ENCODE results near the gene SCNM1.
"Not testable (repeated sequence)": the region's sequence is repeated elsewhere in the genome, so short reads cannot be mapped to it uniquely, and the experiment has no call there.

SCNM1 gene

DNA sequence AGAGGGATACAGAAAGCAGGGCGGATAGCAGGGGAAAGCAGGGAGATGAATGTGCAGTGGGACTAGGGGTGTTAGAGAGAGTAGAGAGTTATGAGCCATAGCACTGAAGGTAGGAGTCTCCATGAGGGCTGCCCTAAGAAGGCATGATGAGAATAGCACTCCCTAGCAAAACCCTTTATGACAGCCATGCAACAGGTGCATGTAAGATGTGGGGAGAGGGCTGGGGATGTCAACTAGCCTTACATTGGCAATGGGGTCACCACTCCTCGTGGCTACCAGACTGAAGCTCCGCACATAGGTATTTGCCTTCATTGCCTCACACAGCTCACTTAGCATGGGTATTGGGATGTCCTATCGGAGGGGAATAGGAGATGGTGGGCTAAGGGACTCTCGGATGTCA is 5.2 kb downstream of the SCNM1 start:
- no peak overlapping the region for H3K4me3 ChIP-seq (ENCODE audit: control insufficient read depth, low read depth, low read length)
- no peak for DNase-seq (ENCODE audit: low read depth)
- TF ChIP-seq, protein P1, sequence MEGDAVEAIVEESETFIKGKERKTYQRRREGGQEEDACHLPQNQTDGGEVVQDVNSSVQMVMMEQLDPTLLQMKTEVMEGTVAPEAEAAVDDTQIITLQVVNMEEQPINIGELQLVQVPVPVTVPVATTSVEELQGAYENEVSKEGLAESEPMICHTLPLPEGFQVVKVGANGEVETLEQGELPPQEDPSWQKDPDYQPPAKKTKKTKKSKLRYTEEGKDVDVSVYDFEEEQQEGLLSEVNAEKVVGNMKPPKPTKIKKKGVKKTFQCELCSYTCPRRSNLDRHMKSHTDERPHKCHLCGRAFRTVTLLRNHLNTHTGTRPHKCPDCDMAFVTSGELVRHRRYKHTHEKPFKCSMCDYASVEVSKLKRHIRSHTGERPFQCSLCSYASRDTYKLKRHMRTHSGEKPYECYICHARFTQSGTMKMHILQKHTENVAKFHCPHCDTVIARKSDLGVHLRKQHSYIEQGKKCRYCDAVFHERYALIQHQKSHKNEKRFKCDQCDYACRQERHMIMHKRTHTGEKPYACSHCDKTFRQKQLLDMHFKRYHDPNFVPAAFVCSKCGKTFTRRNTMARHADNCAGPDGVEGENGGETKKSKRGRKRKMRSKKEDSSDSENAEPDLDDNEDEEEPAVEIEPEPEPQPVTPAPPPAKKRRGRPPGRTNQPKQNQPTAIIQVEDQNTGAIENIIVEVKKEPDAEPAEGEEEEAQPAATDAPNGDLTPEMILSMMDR (conservative IDR thresholded peaks at IDR 0.05; ENCODE audit: control insufficient read depth, insufficient read depth, low read depth, low read length): no peak

DNA sequence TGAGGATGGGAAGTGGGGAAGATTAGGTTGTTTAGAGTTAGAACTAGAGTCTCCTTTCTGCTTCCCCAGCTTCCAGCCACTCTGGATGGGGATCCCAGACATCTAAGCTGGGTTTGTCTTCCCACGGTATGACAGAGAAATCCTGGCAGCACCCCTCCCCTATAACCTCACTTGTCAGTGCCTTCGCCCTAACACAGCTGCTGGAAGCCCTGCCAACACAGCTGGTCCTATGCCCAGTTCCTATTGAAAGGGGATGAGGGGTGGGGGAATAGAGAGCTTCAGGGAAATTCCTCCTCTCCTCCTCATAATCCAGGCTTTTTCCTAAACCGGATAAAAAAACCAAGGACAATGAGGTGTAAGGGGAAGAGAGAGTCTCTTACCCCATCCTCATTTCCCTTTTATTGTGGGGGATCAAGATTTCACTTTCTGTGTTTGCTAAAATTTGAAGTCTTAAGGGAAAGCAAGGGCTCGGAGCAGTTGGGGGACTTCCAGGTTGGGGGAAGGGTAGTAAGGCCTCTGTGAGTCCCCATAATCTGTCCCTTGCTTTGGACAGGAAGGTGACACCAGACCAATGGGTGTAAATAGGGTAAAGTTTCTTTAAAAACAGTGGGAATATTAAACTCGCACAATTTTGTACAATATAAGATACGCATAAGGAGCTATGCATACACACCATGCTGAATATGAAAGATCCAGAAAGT is 9.2 kb downstream of the SCNM1 start:
- DNase-seq (ENCODE audit: low read depth): peak; percentile 33
- TF ChIP-seq, protein P1 (conservative IDR thresholded peaks at IDR 0.05; ENCODE audit: control insufficient read depth, insufficient read depth, low read depth, low read length): no peak
- no peak overlapping the region for H3K4me3 ChIP-seq (ENCODE audit: control insufficient read depth, low read depth, low read length)

DNA sequence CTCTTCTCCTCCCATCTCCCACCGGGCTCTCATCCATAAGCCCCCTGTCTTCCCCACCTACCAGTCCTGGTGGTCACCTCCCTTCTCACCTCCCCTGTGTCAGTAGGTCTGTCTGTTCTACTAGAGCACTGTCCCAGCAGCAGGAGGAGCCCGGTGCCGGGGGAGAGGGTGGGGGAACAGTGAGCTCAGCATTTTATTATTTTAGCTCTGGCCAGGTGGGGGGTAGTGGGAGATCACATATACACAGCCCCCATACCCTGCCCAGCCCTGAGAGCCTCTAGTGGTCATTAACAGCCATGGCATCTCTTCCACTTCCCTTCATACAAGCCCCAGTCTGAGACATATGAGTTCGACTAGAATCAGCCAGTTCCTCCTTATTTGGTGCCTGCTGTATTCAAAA is 9.9 kb downstream of the SCNM1 start, which contains the start of gene TMOD4:
Gene TMOD4, minus strand, starts transcription at position 119 of the 400 bp plus-strand sequence. CDS start 1,106 bp downstream, outside the sequence.
- TF ChIP-seq, protein P1 (conservative IDR thresholded peaks at IDR 0.05; ENCODE audit: control insufficient read depth, insufficient read depth, low read depth, low read length): peak; percentile 55
- DNase-seq (ENCODE audit: low read depth): peak; percentile 31
- H3K4me3 ChIP-seq (ENCODE audit: control insufficient read depth, low read depth, low read length): no peak within 1 kb of the TSS

DNA sequence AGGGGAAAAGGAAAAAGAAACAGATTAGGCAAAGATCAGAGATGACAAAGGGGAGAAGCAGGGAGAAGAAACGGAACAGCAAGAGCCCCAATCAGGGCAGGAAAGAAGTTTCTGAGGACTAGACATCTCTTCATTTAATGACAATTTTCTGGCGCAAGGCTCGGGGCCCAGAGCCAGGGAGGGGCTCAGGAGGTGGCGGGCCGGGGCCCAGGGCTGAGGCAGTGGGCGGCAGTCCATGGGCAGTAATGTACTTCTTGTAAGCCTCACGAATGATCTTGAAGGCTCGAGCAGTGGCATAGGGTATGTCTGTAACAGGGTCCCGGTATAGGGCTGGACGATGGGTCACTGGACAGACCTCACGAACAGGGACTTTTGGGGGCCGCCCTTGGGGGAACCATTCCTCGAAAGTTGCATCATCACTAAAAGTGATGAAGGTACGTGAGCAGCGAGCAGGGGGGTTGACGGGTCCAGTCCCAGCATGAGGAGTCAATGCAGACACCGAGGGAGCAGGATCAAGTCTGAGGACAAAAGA is 10.6 kb downstream of the SCNM1 start:
- no peak overlapping the region for H3K4me3 ChIP-seq (ENCODE audit: control insufficient read depth, low read depth, low read length)
- no peak for DNase-seq (ENCODE audit: low read depth)
- TF ChIP-seq, protein P1 (conservative IDR thresholded peaks at IDR 0.05; ENCODE audit: control insufficient read depth, insufficient read depth, low read depth, low read length): no peak

DNA sequence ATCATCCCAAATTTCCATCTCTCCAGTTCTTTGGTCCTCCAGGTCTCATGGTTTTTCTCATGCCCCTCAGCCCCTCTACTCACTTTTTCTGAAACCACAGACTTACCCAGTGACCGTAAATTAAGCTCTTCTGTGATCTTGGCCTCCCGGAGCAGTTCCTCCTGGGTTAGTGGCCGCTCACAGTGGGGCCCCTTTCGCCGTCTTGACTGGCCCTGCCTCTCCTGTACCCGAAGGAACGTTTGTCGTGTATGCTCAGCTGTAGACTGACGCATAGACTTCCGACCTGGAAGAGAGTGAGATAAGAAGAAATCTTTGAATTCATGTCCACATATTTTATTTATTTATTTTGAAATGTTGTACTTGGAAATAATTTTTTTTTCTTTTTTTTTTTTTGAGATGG is 18.3 kb downstream of the SCNM1 start:
- no peak for DNase-seq (ENCODE audit: low read depth)
- H3K4me3 ChIP-seq (ENCODE audit: control insufficient read depth, low read depth, low read length): no peak overlapping the region
- TF ChIP-seq, protein P1 (conservative IDR thresholded peaks at IDR 0.05; ENCODE audit: control insufficient read depth, insufficient read depth, low read depth, low read length): no peak

DNA sequence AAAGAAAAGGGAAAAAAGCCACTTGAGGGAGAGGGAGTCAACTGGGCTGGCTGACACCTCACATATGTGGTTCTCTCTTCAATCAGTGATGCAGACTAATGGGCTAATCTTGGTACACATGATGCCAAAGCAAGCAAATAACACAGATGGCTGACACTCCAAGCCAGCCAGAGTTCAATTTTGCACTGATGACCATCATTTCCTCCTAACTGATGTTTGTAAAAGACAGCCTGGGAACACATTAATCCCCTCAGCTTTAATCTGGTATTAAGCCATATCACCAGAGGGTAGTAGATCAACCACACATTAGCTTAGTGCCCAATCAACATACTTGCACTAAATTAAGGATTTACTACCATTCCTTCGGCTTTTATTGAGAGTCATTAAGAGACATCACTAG is 21.3 kb downstream of the SCNM1 start:
- TF ChIP-seq, protein P1 (conservative IDR thresholded peaks at IDR 0.05; ENCODE audit: control insufficient read depth, insufficient read depth, low read depth, low read length): no peak
- no peak overlapping the region for H3K4me3 ChIP-seq (ENCODE audit: control insufficient read depth, low read depth, low read length)

DNA sequence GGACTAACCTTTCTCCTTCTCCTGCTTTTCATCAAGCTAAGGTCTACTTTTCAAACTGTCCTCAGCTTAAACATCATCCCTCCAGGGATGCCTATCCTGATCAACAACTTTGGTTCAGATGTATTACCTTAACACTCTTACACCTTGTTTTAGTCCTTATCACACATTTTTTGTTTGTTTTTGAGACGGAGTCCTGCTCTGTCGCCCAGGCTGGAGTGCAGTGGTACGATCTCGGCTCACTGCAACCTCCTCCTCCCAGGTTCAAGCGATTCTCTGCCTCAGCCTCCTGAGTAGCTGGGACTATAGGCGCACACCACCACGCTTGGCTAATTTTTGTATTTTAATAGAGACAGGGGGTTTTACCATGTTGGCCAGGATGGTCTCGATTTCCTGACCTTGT is 22.7 kb downstream of the SCNM1 start:
- not testable (repeated sequence) for DNase-seq (ENCODE audit: low read depth)
- peak overlapping the region; percentile 79 for H3K4me3 ChIP-seq (ENCODE audit: control insufficient read depth, low read depth, low read length)

More for the DNA sequence above, 21.3 kb downstream of the SCNM1 start:
- no peak for DNase-seq (ENCODE audit: low read depth)
